ENCODE data around the gene NELFA. TPM values are rescaled to one million over a fixed set of nuclear protein-coding genes. Genes with fewer than 3 reads are reported as not detected.
A peak's percentile ranks its signal among the peaks of the same experiment; 100 is the strongest.

Gene NELFA
- total RNA-seq, 1 experiment from 2014 or later, result 34.5 TPM

DNA sequence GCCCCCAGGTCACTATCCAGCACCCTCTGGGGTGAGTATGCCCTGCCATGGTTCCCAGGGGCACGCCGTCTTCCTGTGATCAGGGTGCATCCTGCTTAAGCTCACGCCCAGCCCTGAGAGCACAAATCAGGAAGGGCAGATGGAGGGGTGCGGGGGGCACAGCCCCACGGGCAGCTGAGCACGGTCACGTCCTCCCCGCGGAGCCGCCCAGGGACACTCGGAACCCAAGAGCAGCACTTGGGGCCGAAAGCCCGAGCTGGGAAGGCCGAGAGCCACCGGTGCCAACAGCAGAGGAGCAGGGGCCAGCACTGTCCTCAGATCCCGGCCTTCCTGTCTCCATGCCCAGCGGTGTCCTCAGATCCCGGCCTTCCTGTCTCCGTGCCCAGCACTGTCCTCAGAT is 21.5 kb downstream of the NELFA start:
- no peak for DNase-seq (ENCODE audit: low read depth)
- in situ Hi-C loops (cut with HindIII; ENCODE audit: low pct_unique_long_range_greater_than_20kb, low sequenced_read_pairs), result no loop called here

DNA sequence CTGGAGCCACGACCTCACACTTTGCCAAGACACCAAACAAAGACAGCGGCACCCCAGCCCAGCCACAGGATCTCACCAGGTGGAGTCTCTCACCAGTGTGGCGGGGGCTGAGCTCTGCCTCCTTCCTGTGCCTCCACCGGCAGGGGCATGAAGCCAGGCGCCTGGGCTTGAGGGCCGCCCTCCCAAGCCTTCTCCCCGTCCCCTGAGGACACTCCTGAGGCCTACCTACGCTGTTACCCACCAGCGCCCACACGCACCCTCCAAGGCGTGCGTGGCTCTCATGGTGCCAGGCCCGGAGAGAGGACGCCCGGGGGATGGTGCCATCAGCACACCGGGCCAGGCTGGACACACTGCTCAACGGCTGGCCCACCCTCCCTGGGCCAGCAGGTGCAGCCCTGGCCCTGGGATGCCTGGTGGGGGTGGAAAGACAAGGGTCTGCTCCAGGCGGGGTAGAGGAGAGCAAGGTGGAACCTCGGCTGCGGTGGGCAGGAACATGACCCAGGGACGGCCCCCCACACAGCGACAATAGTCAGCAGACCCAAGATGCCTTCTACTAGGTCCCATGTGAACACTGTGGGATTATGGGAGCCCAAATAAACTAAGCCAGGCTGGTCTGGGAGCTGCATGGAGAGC is 22.1 kb downstream of the NELFA start:
- no peak for DNase-seq (ENCODE audit: low read depth)
- in situ Hi-C loops (cut with HindIII; ENCODE audit: low pct_unique_long_range_greater_than_20kb, low sequenced_read_pairs), result no loop called here

DNA sequence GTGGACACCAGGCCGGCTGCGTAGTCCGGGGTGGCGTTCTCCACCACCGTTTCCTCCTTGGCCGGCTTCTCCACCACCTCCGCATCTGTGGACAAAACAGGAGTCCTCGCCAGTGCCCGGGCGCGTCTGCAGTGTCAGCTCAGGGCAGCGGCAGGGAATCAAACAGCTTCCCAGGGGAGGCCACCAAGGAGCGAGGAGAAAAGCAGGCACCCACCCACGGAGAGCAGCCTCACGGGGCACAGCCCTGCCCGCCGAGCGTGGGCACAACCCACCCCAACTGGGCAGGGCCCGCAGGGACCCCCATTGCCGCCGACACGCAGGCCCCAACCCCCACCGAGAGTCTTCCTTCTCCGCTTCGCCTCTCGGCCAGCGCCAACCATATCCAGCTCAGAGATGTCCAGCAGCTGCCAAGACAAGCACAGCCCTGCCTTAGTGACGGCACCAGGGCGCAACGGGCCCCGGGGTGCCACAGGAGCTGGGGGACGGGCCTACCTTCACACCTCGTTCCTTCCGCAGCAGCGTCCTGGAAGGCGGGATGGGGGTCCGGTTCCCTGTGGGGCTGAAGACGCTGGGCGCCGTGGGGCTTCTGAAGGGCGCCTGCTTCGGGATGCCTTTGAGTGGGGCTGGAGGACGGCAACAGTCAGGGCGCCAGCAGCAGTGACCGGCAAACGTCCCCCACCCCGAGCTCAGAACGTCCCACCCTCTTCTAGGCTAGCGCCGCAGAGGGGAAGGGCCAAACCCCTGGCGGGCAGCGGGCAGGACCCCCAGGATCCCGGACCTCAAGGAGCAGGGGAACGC is 22.8 kb downstream of the NELFA start:
- in situ Hi-C loops (cut with HindIII; ENCODE audit: low pct_unique_long_range_greater_than_20kb, low sequenced_read_pairs), result no loop called here
- DNase-seq (ENCODE audit: low read depth), result no peak

DNA sequence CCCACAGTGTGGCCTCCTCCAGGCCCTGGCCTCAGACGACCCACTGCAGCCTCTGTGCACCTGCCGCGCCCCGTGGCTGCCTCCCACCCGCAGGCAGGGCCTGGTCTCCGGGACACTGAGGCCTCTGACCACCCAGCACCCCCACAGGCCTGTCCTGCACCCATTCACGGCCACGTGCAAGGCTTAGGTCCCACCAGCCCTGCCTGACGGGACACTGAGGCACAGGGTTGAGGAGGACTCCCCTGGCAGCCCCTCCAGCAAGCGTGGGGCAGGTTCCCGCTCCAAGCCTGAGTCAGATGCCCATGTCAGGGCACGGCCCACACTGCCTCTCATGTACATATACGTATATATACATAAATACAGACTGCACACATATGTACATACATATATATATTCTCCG is 23.5 kb downstream of the NELFA start:
- in situ Hi-C loops (cut with HindIII; ENCODE audit: low pct_unique_long_range_greater_than_20kb, low sequenced_read_pairs), result no loop called here
- DNase-seq (ENCODE audit: low read depth), result no peak

DNA sequence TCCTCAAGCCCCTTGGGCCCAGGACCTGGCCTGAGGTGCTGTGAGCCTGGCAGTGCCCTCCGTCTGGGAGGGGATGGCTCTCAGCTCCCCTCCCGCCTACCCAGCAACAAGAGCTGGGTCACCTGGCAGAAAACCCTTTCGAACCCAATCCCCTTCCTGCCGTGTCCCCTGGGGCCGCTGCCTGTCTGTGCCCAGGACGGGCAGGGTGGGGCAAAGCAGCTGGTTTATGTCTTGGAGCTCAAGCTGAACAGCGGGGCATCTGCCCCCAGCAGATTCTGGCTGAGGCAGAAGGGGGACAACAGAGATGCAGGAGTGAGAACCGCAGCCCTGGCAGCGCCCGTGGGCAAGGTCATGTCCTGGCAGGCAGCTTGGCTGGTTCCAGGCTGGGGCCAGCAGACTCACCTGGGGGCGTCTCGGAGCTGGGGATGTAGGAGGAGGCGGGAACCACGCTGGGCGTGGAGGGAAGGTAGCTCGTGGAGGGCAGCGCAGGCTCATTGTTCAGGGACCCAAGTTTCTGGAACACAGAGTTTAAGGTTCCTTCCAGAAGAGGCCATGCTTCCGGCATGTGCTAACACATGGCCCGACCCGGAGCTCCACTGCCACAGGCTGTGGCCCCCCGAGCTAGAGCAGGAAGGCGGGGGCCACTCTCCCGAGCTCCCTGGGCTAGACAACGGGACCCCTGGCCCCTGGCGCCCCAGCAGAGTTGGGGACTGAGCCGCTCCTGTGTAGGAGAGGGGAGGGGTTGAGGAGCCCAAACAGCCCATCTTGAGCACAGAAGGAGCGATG is 24.2 kb downstream of the NELFA start:
- DNase-seq (ENCODE audit: low read depth), result no peak
- in situ Hi-C loops (cut with HindIII; ENCODE audit: low pct_unique_long_range_greater_than_20kb, low sequenced_read_pairs), result no loop called here

DNA sequence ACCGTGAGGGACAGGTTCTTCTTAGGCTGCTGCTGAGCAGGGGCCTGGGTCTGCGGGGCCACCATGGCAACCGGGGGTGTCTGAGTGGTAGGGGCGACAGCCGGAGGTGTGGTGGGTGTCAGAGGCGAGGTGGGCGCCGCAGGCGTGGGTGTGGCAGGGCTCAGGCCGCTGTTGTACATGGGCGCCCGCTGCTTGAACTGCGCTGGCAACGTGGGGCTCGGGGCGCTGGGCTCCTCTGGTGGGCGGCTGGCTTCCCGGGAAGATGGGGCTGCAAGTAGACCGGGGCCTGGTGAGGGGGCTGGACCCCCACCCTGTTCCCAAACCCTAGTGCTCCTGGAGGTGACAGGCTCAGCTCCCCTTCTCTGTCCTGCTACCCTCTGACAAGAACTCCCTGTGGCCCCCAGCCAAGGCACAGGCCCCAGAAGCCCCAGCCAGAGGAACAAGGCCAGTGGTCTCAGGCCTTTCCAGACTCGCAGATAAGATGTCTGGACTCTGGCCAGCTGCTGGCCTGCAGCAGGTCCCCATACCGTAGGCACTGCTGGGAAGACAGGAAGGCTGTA is 24.8 kb downstream of the NELFA start:
- DNase-seq (ENCODE audit: low read depth), result no peak
- in situ Hi-C loops (cut with HindIII; ENCODE audit: low pct_unique_long_range_greater_than_20kb, low sequenced_read_pairs), result no loop called here

DNA sequence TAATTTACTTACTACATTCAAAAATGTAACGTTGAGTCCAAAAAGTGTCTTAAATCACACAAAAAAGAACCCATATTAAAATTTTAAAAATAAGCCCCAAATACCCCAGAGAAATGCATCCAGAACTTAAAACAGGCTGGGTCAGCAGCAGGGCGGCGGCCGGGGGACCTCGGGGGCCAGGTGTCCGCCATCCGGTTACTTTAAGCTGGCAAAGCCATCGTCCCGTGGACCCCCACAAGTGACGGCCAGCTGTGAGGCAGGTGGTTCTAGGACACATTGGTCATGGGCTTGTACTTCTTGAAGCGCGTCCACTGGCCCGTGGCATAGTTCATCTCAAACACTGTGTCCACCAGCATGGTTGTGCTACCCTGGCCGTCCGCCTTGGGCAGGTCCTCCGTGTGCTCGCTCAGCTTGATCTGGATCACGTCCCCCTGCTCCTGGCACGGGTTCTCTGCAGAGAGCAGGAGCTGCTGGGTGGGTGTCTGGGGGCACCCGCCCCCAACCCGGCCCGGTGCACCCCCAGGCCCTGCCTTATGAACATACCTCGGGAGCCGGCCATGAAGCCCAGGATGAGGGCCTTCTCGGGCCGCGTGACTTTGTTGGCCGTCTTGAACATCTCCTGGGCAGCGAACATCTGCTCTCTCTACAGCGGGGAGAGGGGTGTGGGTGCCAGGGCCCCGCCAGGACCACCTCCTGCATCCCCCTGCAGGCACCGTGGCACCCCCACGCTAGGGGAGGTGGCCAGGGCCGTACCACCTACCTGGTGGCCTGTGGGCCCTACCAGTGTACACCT is 25.5 kb downstream of the NELFA start:
- DNase-seq (ENCODE audit: low read depth), result no peak
- in situ Hi-C loops (cut with HindIII; ENCODE audit: low pct_unique_long_range_greater_than_20kb, low sequenced_read_pairs), result no loop called here

DNA sequence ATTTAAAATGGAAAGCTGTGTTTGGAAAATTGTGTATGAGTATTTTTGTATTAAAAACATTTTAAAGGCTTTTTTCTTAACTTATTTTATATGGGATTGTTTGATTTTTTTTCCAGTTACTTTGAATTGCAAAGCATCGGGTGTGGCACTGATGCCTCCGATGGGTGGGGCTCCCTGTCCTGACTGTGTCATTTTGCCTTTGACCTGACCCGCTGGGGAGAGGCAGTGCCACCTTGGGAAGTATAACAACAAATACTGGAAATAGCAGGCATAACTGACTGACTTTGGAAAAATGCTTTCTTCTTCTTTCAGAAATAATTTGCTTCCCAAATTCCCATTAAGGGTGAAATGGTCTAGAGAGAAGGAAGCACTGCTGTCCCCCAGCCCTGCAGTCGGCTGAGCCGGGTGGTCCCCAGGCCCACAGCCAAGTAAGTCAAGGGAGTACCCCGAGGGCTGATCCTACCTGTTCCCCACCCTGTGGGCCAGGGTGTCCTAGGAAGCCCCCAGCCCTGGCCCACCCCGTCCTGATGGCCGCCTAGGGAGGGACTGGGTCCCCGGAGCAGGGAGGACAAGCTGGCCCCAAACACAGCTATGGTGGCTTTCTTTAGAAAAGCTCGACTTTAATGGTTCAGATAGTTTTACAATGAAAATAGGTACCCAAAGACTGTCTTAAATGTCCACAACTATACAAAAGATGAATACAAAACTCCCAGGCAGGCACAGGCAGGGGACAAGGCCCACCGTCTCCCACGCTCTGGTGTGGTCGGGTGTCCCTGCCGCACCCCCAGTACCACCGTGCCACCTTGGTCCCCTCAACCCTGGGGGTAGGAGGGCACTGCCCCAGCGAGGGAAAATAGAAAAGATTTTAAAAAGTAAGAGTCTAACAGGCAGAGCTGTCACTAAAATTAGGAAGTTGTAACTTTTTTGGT is 26.4 kb downstream of the NELFA start:
- in situ Hi-C loops (cut with HindIII; ENCODE audit: low pct_unique_long_range_greater_than_20kb, low sequenced_read_pairs), result no loop called here

DNA sequence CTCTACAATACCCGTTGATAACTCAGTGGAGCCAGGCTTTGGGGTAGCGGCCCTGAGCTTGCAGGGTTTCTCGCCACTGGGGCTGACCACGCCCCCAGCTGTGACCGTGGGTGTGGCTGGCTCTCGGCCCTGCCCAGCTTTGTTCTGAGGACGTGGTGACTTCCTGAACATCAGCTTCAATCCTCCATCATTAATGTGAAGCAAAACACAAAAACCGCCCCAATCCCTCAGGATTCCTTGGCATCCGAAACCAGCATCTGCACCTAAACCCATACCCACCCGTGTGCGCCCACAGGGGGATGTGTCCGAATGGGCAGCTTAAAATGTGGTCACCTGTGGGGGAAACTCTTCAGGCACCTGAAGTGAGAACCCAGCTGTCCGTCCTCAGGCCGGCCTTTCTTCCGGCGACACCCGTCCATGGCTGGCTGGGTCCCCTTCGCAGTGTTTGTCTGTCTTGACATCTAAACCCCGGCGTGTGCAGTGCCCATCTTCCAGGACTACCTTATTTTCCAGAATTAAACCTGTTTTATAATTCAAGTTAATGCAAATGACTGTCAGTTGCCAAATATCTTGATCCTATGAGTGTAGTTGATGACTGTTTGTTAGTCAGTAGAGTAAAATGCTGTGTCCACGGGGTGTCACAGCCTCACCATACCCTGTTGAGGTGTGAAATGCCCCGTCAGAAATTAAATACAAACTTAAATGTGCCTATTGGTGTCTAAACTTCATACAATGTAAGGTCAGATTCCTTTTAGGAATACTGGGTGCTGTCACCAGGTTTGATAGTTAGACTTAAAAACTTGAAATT is 27.3 kb downstream of the NELFA start:
- DNase-seq (ENCODE audit: low read depth), result peak; percentile 27
- in situ Hi-C loops (cut with HindIII; ENCODE audit: low pct_unique_long_range_greater_than_20kb, low sequenced_read_pairs), result no loop called here

More for the DNA sequence above, 26.4 kb downstream of the NELFA start:
- DNase-seq (ENCODE audit: low read depth), result no peak

DNA sequence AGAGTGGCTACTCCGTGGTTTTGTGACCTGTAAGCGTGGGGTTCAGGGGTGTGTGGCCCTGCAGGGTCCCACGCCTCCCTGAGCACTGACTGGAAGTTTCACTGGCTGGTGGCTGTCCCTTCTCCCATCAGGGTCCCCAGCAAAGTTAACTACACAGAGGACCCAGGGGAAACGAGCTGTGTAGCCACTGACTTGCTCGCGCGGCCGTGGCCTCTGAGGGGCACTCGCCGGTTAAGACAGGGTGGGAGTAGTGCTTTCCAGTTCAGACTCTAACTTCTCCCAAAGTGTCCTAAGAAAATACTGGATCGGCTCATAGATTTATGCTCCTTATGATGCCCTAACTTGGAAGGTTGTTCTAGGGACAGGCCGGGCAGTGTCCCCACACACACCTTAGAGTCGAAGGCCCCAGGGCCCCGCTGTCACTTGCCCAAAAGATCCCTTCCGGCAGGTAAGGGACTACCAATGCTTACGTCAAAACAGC is 28.2 kb downstream of the NELFA start:
- no peak for DNase-seq (ENCODE audit: low read depth)
- in situ Hi-C loops (cut with HindIII; ENCODE audit: low pct_unique_long_range_greater_than_20kb, low sequenced_read_pairs), result no loop called here

DNA sequence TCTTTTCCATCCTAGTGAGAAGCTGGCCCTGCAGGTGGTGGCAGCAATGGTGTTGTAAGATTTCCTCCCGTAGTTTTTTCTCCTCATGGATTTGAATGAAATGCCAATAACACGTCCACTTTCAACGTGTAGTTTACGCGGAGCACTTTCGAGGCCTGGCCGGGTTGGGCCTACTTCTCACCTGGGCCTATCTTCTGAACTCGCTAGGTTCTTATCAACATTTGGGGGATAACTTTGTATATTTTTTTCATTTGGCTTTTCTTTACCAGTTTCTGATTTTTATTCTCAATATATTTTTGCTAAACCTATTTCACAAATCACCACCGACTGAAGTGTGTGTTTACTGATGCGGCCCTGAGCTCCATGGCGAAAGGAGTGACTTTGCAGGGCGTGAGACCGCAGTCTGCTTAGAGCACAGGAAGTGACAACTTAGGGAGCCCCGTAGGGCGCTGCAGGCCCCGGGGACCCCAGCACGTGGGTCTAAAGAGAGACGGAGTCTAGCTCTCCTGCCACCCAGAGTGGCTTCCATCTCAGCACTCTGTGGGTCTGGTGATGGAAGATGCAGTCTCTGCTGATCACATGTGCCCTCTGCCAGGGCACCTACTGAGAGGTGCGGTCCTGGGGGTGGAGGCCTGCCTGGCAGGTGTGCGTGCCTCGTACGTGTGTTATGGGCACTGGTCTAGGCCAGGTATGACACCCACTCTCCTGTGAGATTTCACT is 29.1 kb downstream of the NELFA start:
- in situ Hi-C loops (cut with HindIII; ENCODE audit: low pct_unique_long_range_greater_than_20kb, low sequenced_read_pairs), result no loop called here

DNA sequence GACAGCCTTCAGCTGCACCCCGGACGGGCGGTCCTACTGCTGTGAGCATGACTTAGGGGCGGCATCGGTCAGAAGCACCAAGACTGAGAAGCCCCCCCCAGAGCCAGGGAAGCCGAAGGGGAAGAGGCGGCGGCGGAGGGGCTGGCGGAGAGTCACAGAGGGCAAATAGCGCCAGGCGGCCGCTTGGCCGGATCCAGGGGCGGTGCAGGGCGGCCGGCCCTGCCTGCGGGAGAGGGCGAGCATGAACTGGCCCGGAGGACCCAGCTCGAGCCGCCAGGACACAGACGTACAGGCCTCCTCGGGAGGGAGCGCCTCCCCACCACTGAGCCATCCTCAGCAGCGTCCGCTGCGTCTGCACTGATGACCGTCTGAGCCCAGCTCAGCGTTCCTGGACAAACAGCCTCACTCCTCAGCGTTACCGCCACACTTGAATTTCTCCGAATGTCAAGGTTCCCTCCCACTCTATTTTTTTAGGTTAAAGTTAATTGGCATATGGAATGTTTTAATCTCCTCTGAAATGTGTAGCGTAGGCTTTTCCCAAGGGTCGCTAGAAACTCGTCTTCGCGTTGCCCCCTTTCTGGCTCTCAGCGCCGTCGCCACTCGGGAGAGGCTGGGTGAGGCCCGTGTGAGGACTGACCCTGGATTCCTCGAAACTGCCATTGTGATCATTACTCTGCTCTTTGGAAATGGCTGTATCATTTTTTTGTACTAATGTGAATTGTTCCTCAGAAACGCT is 29.9 kb downstream of the NELFA start:
- DNase-seq (ENCODE audit: low read depth), result no peak
- in situ Hi-C loops (cut with HindIII; ENCODE audit: low pct_unique_long_range_greater_than_20kb, low sequenced_read_pairs), result no loop called here

More for the DNA sequence above, 29.1 kb downstream of the NELFA start:
- DNase-seq (ENCODE audit: low read depth), result no peak

DNA sequence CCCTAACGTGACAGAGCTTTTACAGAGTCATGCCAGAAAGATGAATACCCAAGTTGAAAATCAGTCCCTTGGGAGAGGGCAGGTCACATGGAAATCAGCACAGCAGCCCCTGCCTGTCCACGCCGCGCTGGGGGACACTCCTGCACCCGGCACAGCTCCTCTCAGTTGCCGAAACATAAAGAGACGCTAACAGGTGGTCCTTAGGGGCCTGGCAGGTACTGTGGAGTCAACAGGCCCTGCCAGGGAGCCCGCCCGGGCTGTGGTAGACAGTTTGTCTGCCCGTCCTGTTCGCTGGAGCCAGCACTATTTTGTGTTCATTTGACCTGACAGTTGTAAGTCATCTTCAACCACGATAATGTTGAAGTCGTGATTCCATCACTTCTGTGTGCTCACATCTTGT is 30.5 kb downstream of the NELFA start:
- no peak for DNase-seq (ENCODE audit: low read depth)
- in situ Hi-C loops (cut with HindIII; ENCODE audit: low pct_unique_long_range_greater_than_20kb, low sequenced_read_pairs), result no loop called here

DNA sequence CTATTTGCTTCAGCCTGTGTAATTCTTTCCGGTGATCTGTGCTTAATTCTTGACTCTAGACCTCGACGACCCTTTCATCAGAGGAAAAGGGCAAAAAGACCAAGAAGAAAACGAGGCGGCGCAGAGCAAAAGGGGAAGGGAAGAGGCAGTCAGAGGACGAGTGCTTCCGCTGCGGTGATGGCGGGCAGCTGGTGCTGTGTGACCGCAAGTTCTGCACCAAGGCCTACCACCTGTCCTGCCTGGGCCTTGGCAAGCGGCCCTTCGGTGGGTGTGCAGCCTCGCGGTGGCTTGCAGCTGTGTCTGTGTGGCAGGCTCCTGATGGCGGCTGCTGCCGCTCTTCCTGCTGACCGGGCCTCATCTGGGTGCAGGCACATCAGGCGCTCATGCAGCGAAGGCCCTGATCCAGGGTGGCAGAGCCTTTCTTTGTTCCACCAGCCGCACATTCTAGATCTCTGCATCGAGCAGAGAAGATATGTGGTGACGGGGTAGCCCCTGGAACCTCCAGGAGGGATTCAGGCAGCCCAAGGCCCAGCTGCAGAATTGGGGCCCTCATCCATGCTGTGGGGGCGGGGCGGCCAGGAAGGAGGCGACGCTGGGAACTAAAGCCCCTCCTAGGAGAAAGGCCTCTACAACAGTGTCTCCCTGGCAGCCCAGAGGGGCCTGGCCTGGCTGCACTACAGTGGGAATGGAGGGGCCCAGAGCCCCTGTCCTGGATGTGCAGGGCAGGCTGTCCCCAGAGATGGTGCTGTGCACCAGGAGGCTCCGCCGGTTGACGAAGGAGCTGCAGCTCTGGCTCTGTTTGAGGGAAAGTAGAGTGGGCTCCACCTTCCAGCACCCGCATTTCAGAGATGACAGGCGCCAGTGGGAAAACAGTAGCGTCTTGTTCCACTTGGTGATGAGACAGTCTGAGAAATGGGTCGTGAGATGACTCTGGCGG is 32.1 kb downstream of the NELFA start:
- DNase-seq (ENCODE audit: low read depth), result no peak
- in situ Hi-C loops (cut with HindIII; ENCODE audit: low pct_unique_long_range_greater_than_20kb, low sequenced_read_pairs), result no loop called here
